ENCODE data around the gene HCRTR1.

GRCh38 chr1:31595836-31596736, 21.4 kb upstream of the HCRTR1 start:
- TF ChIP-seq CTCF (conservative IDR thresholded peaks at IDR 0.05; ENCODE audit: low read depth, low read length) (no peak), EZH2phosphoT487 (IDR thresholded peaks at IDR 0.05; ENCODE audit: borderline replicate concordance, low read length) (no peak), EZH2 (IDR thresholded peaks at IDR 0.05; ENCODE audit: low read length, unreplicated experiment) (no peak)
